Activated naive CD8-positive, alpha-beta T cell treated with anti-CD3 and anti-CD28 coated beads, Interleukin-2, amount 10 ng/mL, durations not matched to agents 7 days and 5 days (primary cell): ENCODE data around the gene GPS1. TPM values are rescaled to one million over a fixed set of nuclear protein-coding genes. Genes with fewer than 3 reads are reported as not detected.

Experiments used
- ATAC-seq: fragments of 150-1000 bp; cut with Tn5 transposase; one replicate; pipeline ENCODE4 v1.10.0; 2021; ENCODE audit warnings: low read depth, moderate library complexity
- POLR2A ChIA-PET: fragments of 350-600 bp; sonication (Branson Sonifier 250); formaldehyde crosslinking; loops from one replicate; lab custom pipeline; 2021; ENCODE audit warnings: antibody characterized with exemption; lab: Charles Lee
- DNase-seq: peaks from one replicate; pipeline ENCODE4 v3.0.0; 2021
- H3K27ac Mint-ChIP-seq: one replicate; pipeline ENCODE4 v1.8.0; 2022; ENCODE audit warnings: mild to moderate bottlenecking, mixed read lengths
- H3K27me3 Mint-ChIP-seq: one replicate; pipeline ENCODE4 v1.8.0; 2022; ENCODE audit warnings: mild to moderate bottlenecking, moderate library complexity, mixed read lengths
- H3K36me3 Mint-ChIP-seq: one replicate; pipeline ENCODE4 v1.8.0; 2021; ENCODE audit warnings: mild to moderate bottlenecking, mixed read lengths
- H3K4me1 Mint-ChIP-seq: one replicate; pipeline ENCODE4 v1.8.0; 2021; ENCODE audit warnings: mixed read lengths
- H3K4me3 Mint-ChIP-seq: one replicate; pipeline ENCODE4 v1.8.0; 2022; ENCODE audit warnings: mild to moderate bottlenecking, moderate library complexity, mixed read lengths
- H3K9me3 Mint-ChIP-seq: one replicate; pipeline ENCODE4 v1.8.0; 2021; ENCODE audit warnings: mixed read lengths
- total RNA-seq, 2 experiments: library from RNA; stranded (reverse); gene quantifications; one replicate each; pipeline ENCODE4 v1.2.3, GENCODE V29; 2021

The GPS1 gene
- total RNA-seq, 2 experiments from 2014 or later, result 76.0 to 79.8 TPM

- ATAC-seq (no peak), DNase-seq (no peak)
- POLR2A ChIA-PET, result interaction anchor here (0.9 to 3.0 kb wide), 4 partner anchors 11 to 34 kb away, joined by 3 to 12 read pairs (median 8); partner anchors contain the start of genes FASN, GPS1 and RFNG
These were observed 12.0 kb downstream of the GPS1 start for GRCh38 chr17:82063424-82064415.

GRCh38 chr17:82064433-82065192 lies 12.9 kb downstream of the GPS1 start:
- DNase-seq, result no peak
- Mint-ChIP-seq H3K27me3 (no peaks in the 10 kb centered on the region), H3K4me1 (peaks cover 5% of the 10 kb centered on the region), H3K9me3 (no peaks in the 10 kb centered on the region), H3K4me3 (peak overlapping the region; percentile 63), H3K36me3 (no peaks in the 10 kb centered on the region), H3K27ac (peak overlapping the region; percentile 9)
- ATAC-seq, result no peak
- POLR2A ChIA-PET, result interaction anchor here (0.8 to 3.0 kb wide), 9 partner anchors 8 to 57 kb away, joined by 3 to 12 read pairs (median 7); partner anchors contain the start of genes DCXR, FASN, GPS1 and RFNG

More at GRCh38 chr17:82063424-82064415, 12.0 kb downstream of the GPS1 start:
- H3K9me3 Mint-ChIP-seq, result no peaks in the 10 kb centered on the region
- H3K36me3 Mint-ChIP-seq, result no peaks in the 10 kb centered on the region
- peak overlapping the region; percentile 9 for H3K27ac Mint-ChIP-seq
- peaks cover 5% of the 10 kb centered on the region for H3K4me1 Mint-ChIP-seq
- H3K27me3 Mint-ChIP-seq, result no peaks in the 10 kb centered on the region
- H3K4me3 Mint-ChIP-seq, result peak overlapping the region; percentile 63

- H3K4me3 Mint-ChIP-seq, result peak overlapping the region; percentile 63
- DNase-seq (no peak), ATAC-seq (peak; percentile 58)
- H3K36me3 Mint-ChIP-seq, result no peaks in the 10 kb centered on the region
- POLR2A ChIA-PET, result interaction anchor here (0.8 to 3.0 kb wide), 10 partner anchors 9 to 57 kb away, joined by 3 to 12 read pairs (median 6); partner anchors contain the start of genes DCXR, FASN, GPS1 and RFNG
- no peaks in the 10 kb centered on the region for H3K27me3 Mint-ChIP-seq
- no peak overlapping the region for H3K27ac Mint-ChIP-seq
- H3K9me3 Mint-ChIP-seq, result no peaks in the 10 kb centered on the region
- H3K4me1 Mint-ChIP-seq, result peaks cover 5% of the 10 kb centered on the region
These were observed 13.5 kb downstream of the GPS1 start for GRCh38 chr17:82065193-82065637.

GRCh38 chr17:82065638-82066303 lies 14.1 kb downstream of the GPS1 start, which contains the start of gene DUS1L:
Gene DUS1L (minus strand): TSS chr17:82065804. CDS start chr17:82065059, 745 bp downstream.
- DNase-seq, result peak; percentile 90
- peaks cover 5% of the 10 kb centered on the region for H3K4me1 Mint-ChIP-seq
- POLR2A ChIA-PET, result interaction anchor here (0.6 to 3.0 kb wide), 13 partner anchors 9 to 88 kb away, joined by 3 to 12 read pairs (median 4); partner anchors contain the start of genes DCXR, FASN, GPS1 and RFNG
- ATAC-seq, result peak; percentile 83
- H3K36me3 Mint-ChIP-seq, result no peaks in the 10 kb centered on the region
- peaks cover 2% of the 10 kb centered on the region for H3K27me3 Mint-ChIP-seq
- H3K27ac Mint-ChIP-seq, result peak within 1 kb of the TSS; percentile 84
- peak within 1 kb of the TSS; percentile 87 for H3K4me3 Mint-ChIP-seq
- no peaks in the 10 kb centered on the region for H3K9me3 Mint-ChIP-seq

- Mint-ChIP-seq H3K4me3 (no peak overlapping the region), H3K36me3 (no peaks in the 10 kb centered on the region), H3K4me1 (peaks cover 5% of the 10 kb centered on the region), H3K27me3 (peaks cover 6% of the 10 kb centered on the region), H3K9me3 (no peaks in the 10 kb centered on the region), H3K27ac (no peak overlapping the region)
- POLR2A ChIA-PET, result no interaction called here
- DNase-seq (no peak), ATAC-seq (no peak)
These were observed 18.9 kb downstream of the GPS1 start for GRCh38 chr17:82070611-82071010.

GRCh38 chr17:82072827-82073226 lies 21.1 kb downstream of the GPS1 start:
- Mint-ChIP-seq H3K27me3 (peaks cover 8% of the 10 kb centered on the region), H3K27ac (no peak overlapping the region), H3K9me3 (no peaks in the 10 kb centered on the region), H3K4me1 (no peaks in the 10 kb centered on the region), H3K36me3 (no peaks in the 10 kb centered on the region), H3K4me3 (no peak overlapping the region)
- ATAC-seq (no peak), DNase-seq (no peak)
- POLR2A ChIA-PET, result interaction anchor here (0.5 kb wide), 1 partner anchor 54 kb away, joined by 3 read pairs; no protein-coding TSS in a partner anchor

- Mint-ChIP-seq H3K27ac (no peak overlapping the region), H3K4me3 (no peak overlapping the region), H3K9me3 (no peaks in the 10 kb centered on the region), H3K4me1 (no peaks in the 10 kb centered on the region), H3K36me3 (peaks cover 3% of the 10 kb centered on the region), H3K27me3 (peaks cover 8% of the 10 kb centered on the region)
- ATAC-seq (no peak), DNase-seq (no peak)
- POLR2A ChIA-PET, result no interaction called here
These were observed 21.7 kb downstream of the GPS1 start for GRCh38 chr17:82073446-82073845.

- Mint-ChIP-seq H3K4me3 (no peak overlapping the region), H3K27ac (no peak overlapping the region), H3K27me3 (peaks cover 6% of the 10 kb centered on the region), H3K4me1 (no peaks in the 10 kb centered on the region), H3K36me3 (peaks cover 3% of the 10 kb centered on the region), H3K9me3 (no peaks in the 10 kb centered on the region)
- no peak for ATAC-seq
- POLR2A ChIA-PET, result interaction anchor here (0.6 kb wide), 1 partner anchor 111 kb away, joined by 5 read pairs; no protein-coding TSS in a partner anchor
- DNase-seq, result no peak
These were observed 24.5 kb downstream of the GPS1 start for GRCh38 chr17:82076018-82076784.

- no peak for DNase-seq
- Mint-ChIP-seq H3K4me3 (no peak overlapping the region), H3K27ac (no peak overlapping the region), H3K4me1 (no peaks in the 10 kb centered on the region), H3K27me3 (peaks cover 6% of the 10 kb centered on the region), H3K9me3 (no peaks in the 10 kb centered on the region), H3K36me3 (peaks cover 3% of the 10 kb centered on the region)
- POLR2A ChIA-PET, result interaction anchor here (0.6 kb wide), 1 partner anchor 110 kb away, joined by 5 read pairs; no protein-coding TSS in a partner anchor
- ATAC-seq, result peak; percentile 18
These were observed 25.3 kb downstream of the GPS1 start for GRCh38 chr17:82076785-82077591.

- Mint-ChIP-seq H3K27me3 (peaks cover 6% of the 10 kb centered on the region), H3K36me3 (peaks cover 3% of the 10 kb centered on the region), H3K9me3 (no peaks in the 10 kb centered on the region), H3K4me3 (no peak overlapping the region), H3K4me1 (no peaks in the 10 kb centered on the region), H3K27ac (no peak overlapping the region)
- no peak for ATAC-seq
- POLR2A ChIA-PET, result no interaction called here
- DNase-seq, result no peak
These were observed 26.1 kb downstream of the GPS1 start for GRCh38 chr17:82077617-82078358.

GRCh38 chr17:82078433-82078832 lies 26.7 kb downstream of the GPS1 start:
- POLR2A ChIA-PET, result no interaction called here
- no peaks in the 10 kb centered on the region for H3K9me3 Mint-ChIP-seq
- no peaks in the 10 kb centered on the region for H3K4me1 Mint-ChIP-seq

More at GRCh38 chr17:82078433-82078832, 26.7 kb downstream of the GPS1 start:
- Mint-ChIP-seq H3K27ac (no peak overlapping the region), H3K36me3 (peaks cover 3% of the 10 kb centered on the region), H3K27me3 (peaks cover 4% of the 10 kb centered on the region), H3K4me3 (no peak overlapping the region)
- no peak for ATAC-seq
- no peak for DNase-seq
